Chondrocyte (in vitro differentiated cells): ENCODE results near the gene PRRT4. TPM values are rescaled to one million over a fixed set of nuclear protein-coding genes. Genes with fewer than 3 reads are reported as not detected.

Experiments
- DNase-seq: peaks from one replicate; pipeline ENCODE4 v3.0.0; 2021; ENCODE audit warnings: mixed read lengths, low spot score
- H3K27ac Mint-ChIP-seq: one replicate; pipeline ENCODE4 v1.8.0; 2021; ENCODE audit warnings: mild to moderate bottlenecking, moderate library complexity, mixed read lengths; ENCODE audit not compliant: unreplicated experiment
- H3K27me3 Mint-ChIP-seq: 2 replicates; pipeline ENCODE4 v1.8.0; 2021; ENCODE audit warnings: low read depth, mixed read lengths
- H3K36me3 Mint-ChIP-seq: 2 replicates; pipeline ENCODE4 v1.8.0; 2021; ENCODE audit warnings: low read depth, mixed read lengths
- H3K4me1 Mint-ChIP-seq: 2 replicates; pipeline ENCODE4 v1.8.0; 2021; ENCODE audit warnings: low read depth, mild to moderate bottlenecking, mixed read lengths
- H3K4me3 Mint-ChIP-seq: one replicate; pipeline ENCODE4 v1.8.0; 2021; ENCODE audit warnings: mild to moderate bottlenecking, moderate library complexity, mixed read lengths; ENCODE audit not compliant: unreplicated experiment
- H3K9me3 Mint-ChIP-seq: 2 replicates; pipeline ENCODE4 v1.8.0; 2021; ENCODE audit warnings: low read depth, mixed read lengths
- total RNA-seq: library from RNA; stranded (reverse); gene quantifications from 3 replicates; pipeline ENCODE4 v1.2.1, GENCODE V29; 2021
- TF ChIP-seq, protein P1 (sequence below): fragments of 200-600 bp; sonication (generic); IDR thresholded peaks from 2 replicates; pipeline ENCODE4 v1.5.0; 2021; ENCODE audit warnings: antibody characterized with exemption, mild to moderate bottlenecking, moderate library complexity

Gene PRRT4
- total RNA-seq, 1 donor from 2014 or later, result 0.42 TPM

DNA sequence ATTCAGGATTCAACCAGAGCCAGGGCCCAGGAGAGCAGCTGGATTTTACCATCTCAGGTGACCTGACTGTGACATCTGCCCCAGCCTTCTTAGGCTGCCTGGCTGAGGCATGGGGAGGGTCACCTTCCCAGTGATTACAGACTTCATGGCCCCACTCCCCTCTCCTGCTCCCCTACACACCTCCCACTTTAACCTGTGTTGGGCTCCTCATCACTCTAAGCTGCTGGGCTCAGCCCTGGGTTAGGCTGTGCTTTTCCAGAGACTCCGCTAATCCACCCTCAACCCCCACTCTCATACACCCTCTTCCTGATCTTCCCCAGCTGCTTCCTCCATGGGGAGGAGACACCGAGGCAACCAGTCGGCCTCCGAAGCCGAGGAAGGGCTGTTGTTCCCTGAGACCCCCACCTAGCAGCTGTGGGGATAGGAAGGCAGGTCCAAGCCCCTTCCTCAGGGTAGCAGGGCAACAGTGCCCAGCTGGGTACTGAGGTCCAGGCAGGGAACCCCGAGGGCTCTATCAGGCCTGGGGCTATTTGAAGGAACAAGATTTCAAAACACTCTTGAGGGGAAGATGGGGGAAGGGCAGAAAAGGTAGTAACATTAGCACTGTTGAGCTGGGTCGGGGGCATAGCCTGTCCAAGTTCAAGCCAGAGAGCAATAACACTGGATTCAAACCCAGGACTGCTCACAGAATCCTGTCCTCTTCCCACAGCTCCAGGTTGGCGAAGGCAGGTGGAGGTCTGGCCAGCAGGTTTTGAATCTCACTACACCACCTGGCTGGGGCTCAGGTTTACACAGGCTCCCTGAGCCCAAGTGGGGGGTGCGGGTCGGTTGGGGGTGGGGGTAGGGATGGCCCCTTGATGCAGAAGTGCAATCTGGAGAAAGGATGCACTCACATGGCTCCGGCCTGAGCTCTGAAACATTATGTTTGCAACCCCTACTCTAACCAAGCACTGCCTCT is 46.5 kb upstream of the PRRT4 start:
- peaks cover 43% of the 10 kb centered on the region for H3K4me1 Mint-ChIP-seq
- H3K27me3 Mint-ChIP-seq, result peaks cover 4% of the 10 kb centered on the region

DNA sequence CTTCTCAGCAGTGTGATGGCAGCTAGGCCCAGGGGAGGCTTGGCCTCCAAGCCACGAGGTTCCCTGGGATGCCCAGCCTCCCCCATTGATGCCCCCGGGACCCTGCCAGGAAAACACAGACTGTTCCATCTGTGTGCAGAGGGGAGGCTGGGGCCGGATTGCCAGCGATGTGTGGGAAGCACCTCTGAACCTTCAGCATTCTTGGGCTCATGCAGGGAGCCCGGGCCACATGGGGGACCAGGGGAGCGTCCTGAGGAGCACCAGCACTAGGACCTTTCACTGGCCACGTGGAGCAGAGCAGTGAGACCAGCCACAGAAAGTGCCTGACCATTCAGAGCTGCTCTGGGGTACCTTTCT is 45.7 kb upstream of the PRRT4 start:
- H3K27me3 Mint-ChIP-seq, result peaks cover 3% of the 10 kb centered on the region
- DNase-seq, result peak; percentile 67
- TF ChIP-seq, protein P1, sequence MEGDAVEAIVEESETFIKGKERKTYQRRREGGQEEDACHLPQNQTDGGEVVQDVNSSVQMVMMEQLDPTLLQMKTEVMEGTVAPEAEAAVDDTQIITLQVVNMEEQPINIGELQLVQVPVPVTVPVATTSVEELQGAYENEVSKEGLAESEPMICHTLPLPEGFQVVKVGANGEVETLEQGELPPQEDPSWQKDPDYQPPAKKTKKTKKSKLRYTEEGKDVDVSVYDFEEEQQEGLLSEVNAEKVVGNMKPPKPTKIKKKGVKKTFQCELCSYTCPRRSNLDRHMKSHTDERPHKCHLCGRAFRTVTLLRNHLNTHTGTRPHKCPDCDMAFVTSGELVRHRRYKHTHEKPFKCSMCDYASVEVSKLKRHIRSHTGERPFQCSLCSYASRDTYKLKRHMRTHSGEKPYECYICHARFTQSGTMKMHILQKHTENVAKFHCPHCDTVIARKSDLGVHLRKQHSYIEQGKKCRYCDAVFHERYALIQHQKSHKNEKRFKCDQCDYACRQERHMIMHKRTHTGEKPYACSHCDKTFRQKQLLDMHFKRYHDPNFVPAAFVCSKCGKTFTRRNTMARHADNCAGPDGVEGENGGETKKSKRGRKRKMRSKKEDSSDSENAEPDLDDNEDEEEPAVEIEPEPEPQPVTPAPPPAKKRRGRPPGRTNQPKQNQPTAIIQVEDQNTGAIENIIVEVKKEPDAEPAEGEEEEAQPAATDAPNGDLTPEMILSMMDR, result no peak
- H3K4me3 Mint-ChIP-seq, result no peak overlapping the region
- H3K27ac Mint-ChIP-seq, result no peak overlapping the region
- H3K9me3 Mint-ChIP-seq, result no peaks in the 10 kb centered on the region
- H3K36me3 Mint-ChIP-seq, result peaks cover 2% of the 10 kb centered on the region
- peaks cover 47% of the 10 kb centered on the region for H3K4me1 Mint-ChIP-seq

More for the DNA sequence above, 46.5 kb upstream of the PRRT4 start:
- H3K27ac Mint-ChIP-seq, result peak overlapping the region; percentile 28
- no peak overlapping the region for H3K4me3 Mint-ChIP-seq
- peak; percentile 50 for DNase-seq
- TF ChIP-seq, protein P1, result no peak
- H3K36me3 Mint-ChIP-seq, result no peaks in the 10 kb centered on the region
- no peaks in the 10 kb centered on the region for H3K9me3 Mint-ChIP-seq

DNA sequence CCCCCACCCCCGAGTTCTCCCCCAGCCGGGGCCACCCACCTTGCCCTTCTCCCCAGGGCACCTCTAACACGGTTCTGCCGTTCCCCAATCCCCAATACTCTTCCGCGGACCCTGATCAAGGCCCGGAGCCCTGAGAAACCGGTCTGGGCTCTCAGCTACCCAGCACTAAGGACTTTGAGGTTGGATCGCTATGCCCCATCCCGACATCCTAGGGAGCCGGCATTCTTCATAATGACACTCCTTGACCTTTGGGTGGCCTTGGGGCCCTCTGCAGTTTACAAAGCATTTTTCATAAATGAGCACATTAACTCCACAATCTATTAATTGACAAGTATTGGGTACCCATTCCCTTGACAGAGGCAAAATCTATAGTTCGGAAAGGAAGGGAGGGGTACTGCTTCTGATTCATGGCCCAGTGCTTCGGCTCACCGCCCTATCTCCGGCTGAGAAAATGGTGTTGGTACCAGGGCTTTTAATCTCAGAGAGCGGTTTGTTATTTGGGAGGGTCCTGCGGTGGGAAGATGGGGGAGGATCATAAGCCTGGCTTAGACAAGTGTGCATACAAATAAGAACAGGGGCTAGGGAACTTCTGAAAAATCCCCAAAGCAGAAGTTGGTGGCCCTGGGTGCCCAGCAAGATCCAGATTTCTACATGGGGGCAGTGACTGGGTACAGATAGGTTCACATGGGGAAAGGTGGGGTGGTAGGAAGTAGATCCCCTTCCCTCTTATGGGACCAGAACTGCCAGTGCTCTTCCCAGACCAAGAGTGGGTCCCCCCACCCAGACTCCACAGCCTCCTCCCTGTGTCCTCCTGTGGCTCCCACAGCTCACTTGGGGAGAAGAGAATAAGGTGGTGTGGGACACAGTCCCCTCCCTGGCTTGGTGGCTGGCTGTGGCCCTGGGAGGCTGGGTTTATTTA is 45.1 kb upstream of the PRRT4 start:
- H3K36me3 Mint-ChIP-seq, result peaks cover 2% of the 10 kb centered on the region
- TF ChIP-seq, protein P1, result no peak
- no peaks in the 10 kb centered on the region for H3K27me3 Mint-ChIP-seq
- peak overlapping the region; percentile 73 for H3K4me3 Mint-ChIP-seq
- H3K4me1 Mint-ChIP-seq, result peaks cover 47% of the 10 kb centered on the region
- no peak overlapping the region for H3K27ac Mint-ChIP-seq
- peak; percentile 38 for DNase-seq
- H3K9me3 Mint-ChIP-seq, result no peaks in the 10 kb centered on the region

- peak; percentile 90 for DNase-seq
- peaks cover 47% of the 10 kb centered on the region for H3K4me1 Mint-ChIP-seq
Observed at GRCh38 chr7:128405471-128406313, 44.2 kb upstream of the PRRT4 start.

More at GRCh38 chr7:128405471-128406313, 44.2 kb upstream of the PRRT4 start:
- peak overlapping the region; percentile 86 for H3K4me3 Mint-ChIP-seq
- no peaks in the 10 kb centered on the region for H3K27me3 Mint-ChIP-seq
- peak overlapping the region; percentile 76 for H3K27ac Mint-ChIP-seq
- H3K9me3 Mint-ChIP-seq, result no peaks in the 10 kb centered on the region
- TF ChIP-seq, protein P1, result no peak
- peaks cover 7% of the 10 kb centered on the region for H3K36me3 Mint-ChIP-seq
